ENCODE measurements around the gene LRRC41. TPM values are rescaled to one million over a fixed set of nuclear protein-coding genes. Genes with fewer than 3 reads are reported as not detected.
"Not testable (repeated sequence)": the region's sequence is repeated elsewhere in the genome, so short reads cannot be mapped to it uniquely, and the experiment has no call there.

Gene LRRC41
- total RNA-seq, 1 donor from 2014 or later, result 43.1 TPM

DNA sequence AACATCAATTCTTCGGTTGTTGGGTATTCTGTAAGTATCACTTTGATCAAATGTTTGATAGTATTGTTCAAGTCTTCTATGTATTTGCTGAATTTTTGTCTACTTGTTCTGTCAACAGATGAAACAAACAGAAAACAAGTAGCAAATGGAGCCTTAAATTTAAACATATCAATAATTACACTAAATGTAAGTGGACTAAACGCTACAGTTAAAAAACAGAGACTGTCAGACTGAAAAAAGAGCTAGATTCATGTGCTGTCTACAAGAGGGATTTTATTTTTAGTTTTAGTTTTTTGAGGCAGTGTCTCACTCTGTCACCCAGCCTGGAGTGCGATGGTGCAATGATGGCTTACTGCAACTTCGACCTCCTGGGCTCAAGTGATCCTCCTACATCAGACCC lies 66.5 kb downstream of the LRRC41 start:
- Histone ChIP-seq H3F3A (ENCODE audit: low read depth) (no peaks in the 10 kb centered on the region), H3K27ac (no peak overlapping the region), H3K27me3 (no peaks in the 10 kb centered on the region), H3K4me3 (no peak overlapping the region), H3K9ac (no peak overlapping the region), H2AFZ (replicated peaks) (no peak overlapping the region), H3K79me2 (ENCODE audit: low read depth) (no peaks in the 10 kb centered on the region), H3K36me3 (no peaks in the 10 kb centered on the region), H3K9me3 (ENCODE audit: low read depth) (peaks cover 6% of the 10 kb centered on the region), H4K20me1 (ENCODE audit: low read depth) (no peaks in the 10 kb centered on the region), H3K4me1 (no peaks in the 10 kb centered on the region), H3K4me2 (no peak overlapping the region)
- peaks cover 23% of the 10 kb centered on the region for H3K9me3 Mint-ChIP-seq
- no peak overlapping the region for H3K27ac Mint-ChIP-seq
- H3K4me1 Mint-ChIP-seq, result no peaks in the 10 kb centered on the region
- H3K36me3 Mint-ChIP-seq, result peaks cover 2% of the 10 kb centered on the region
- no peaks in the 10 kb centered on the region for H3K27me3 Mint-ChIP-seq (ENCODE audit: insufficient read depth, low read depth)
- no peak overlapping the region for H3K4me3 Mint-ChIP-seq
- DNase-seq (ENCODE audit: low spot score), result no peak
- TF ChIP-seq EZH2 (IDR thresholded peaks at IDR 0.05) (no peak), EZH2phosphoT487 (IDR thresholded peaks at IDR 0.05) (no peak)
- TF ChIP-seq, protein P1, sequence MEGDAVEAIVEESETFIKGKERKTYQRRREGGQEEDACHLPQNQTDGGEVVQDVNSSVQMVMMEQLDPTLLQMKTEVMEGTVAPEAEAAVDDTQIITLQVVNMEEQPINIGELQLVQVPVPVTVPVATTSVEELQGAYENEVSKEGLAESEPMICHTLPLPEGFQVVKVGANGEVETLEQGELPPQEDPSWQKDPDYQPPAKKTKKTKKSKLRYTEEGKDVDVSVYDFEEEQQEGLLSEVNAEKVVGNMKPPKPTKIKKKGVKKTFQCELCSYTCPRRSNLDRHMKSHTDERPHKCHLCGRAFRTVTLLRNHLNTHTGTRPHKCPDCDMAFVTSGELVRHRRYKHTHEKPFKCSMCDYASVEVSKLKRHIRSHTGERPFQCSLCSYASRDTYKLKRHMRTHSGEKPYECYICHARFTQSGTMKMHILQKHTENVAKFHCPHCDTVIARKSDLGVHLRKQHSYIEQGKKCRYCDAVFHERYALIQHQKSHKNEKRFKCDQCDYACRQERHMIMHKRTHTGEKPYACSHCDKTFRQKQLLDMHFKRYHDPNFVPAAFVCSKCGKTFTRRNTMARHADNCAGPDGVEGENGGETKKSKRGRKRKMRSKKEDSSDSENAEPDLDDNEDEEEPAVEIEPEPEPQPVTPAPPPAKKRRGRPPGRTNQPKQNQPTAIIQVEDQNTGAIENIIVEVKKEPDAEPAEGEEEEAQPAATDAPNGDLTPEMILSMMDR (IDR thresholded peaks at IDR 0.05), result no peak

DNA sequence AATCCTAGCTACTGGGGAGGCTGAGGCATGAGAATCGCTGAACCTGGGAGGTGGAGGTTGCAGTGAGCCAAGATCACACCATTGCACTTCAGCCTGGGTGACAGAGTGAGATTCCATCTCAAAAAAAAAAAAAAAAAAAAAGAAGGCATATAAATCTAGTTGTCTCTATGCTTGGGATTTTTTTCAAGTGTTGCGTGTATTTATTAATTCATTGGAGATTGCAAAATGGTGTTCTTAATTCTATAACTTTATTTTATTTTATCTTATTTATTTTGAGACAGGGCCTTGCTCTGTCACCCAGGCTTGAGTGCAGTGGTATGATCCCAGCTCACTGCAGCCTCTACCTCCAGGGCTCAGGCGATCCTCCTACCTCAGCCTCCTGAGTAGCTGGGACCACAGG lies 72.2 kb downstream of the LRRC41 start:
- not testable (repeated sequence) for H3K27me3 Mint-ChIP-seq (ENCODE audit: insufficient read depth, low read depth); H4K20me1 ChIP-seq (ENCODE audit: low read depth); H3K4me3 ChIP-seq; H3K27ac ChIP-seq; H3K36me3 ChIP-seq; H3K27me3 ChIP-seq; H3K4me1 ChIP-seq; H2AFZ ChIP-seq (replicated peaks); H3K4me2 ChIP-seq; H3K4me3 Mint-ChIP-seq; H3F3A ChIP-seq (ENCODE audit: low read depth); H3K9me3 ChIP-seq (ENCODE audit: low read depth); DNase-seq (ENCODE audit: low spot score); H3K9me3 Mint-ChIP-seq; H3K27ac Mint-ChIP-seq; H3K4me1 Mint-ChIP-seq; H3K36me3 Mint-ChIP-seq; H3K79me2 ChIP-seq (ENCODE audit: low read depth); H3K9ac ChIP-seq

Other genes with a start within 250 kb of the LRRC41 start
- gene PIK3R3, start 171.0 kb downstream of the LRRC41 start, total RNA-seq (ENCODE audit: low replicate concordance), result 81.2 and 107 TPM in 2 replicates
- not detected in 2 replicates for gene TSPAN1, start 128.5 kb downstream of the LRRC41 start, total RNA-seq (ENCODE audit: low replicate concordance)
- not detected in 2 replicates for gene P3R3URF, start 127.1 kb downstream of the LRRC41 start, total RNA-seq (ENCODE audit: low replicate concordance)
- 55.7 and 73.4 TPM in 2 replicates for gene POMGNT1, start 105.2 kb downstream of the LRRC41 start, total RNA-seq (ENCODE audit: low replicate concordance)
- 4.0 and 6.2 TPM in 2 replicates for gene LURAP1, start 100.3 kb downstream of the LRRC41 start, total RNA-seq (ENCODE audit: low replicate concordance)
- gene RAD54L, start 55.9 kb downstream of the LRRC41 start, total RNA-seq (ENCODE audit: low replicate concordance), result 22.2 and 38.2 TPM in 2 replicates
- gene UQCRH, start 82 bp upstream of the LRRC41 start, total RNA-seq (ENCODE audit: low replicate concordance), result 613 and 872 TPM in 2 replicates
- 12.4 and 17.0 TPM in 2 replicates for gene NSUN4, start 37.2 kb upstream of the LRRC41 start, total RNA-seq (ENCODE audit: low replicate concordance)
- gene FAAH, start 90.7 kb upstream of the LRRC41 start, total RNA-seq (ENCODE audit: low replicate concordance), result 13.9 and 40.4 TPM in 2 replicates
- 0.06 and 0.56 TPM in 2 replicates for gene DMBX1, start 186.2 kb upstream of the LRRC41 start, total RNA-seq (ENCODE audit: low replicate concordance)
- not detected in 2 replicates for gene KNCN, start 248.0 kb upstream of the LRRC41 start, total RNA-seq (ENCODE audit: low replicate concordance)